Endodermal cell (in vitro differentiated cells): ENCODE data around the gene PDLIM4. TPM values are rescaled to one million over a fixed set of nuclear protein-coding genes. Genes with fewer than 3 reads are reported as not detected.

Experiments used
- DNase-seq: peaks from one replicate; pipeline ENCODE4 v3.0.0-alpha.2; 2017
- H3K27ac ChIP-seq: 2 replicates; pipeline ENCODE4 v1.5.1; 2013; ENCODE audit warnings: mild to moderate bottlenecking, low read depth, low read length, moderate library complexity
- H3K27me3 ChIP-seq: 2 replicates; pipeline ENCODE4 v1.6.1; 2013; ENCODE audit warnings: mild to moderate bottlenecking, low read length, moderate library complexity; ENCODE audit not compliant: insufficient read depth, control insufficient read depth, poor library complexity, severe bottlenecking
- H3K36me3 ChIP-seq: 2 replicates; pipeline ENCODE4 v1.7.0; 2013; ENCODE audit warnings: mild to moderate bottlenecking, low read length, moderate library complexity; ENCODE audit not compliant: control insufficient read depth, insufficient read depth
- H3K4me1 ChIP-seq: one replicate; pipeline ENCODE4 v1.7.0; 2013; ENCODE audit warnings: low read length; ENCODE audit not compliant: control insufficient read depth, insufficient read depth
- H3K4me3 ChIP-seq: 2 replicates; pipeline ENCODE4 v1.5.1; 2013; ENCODE audit warnings: mild to moderate bottlenecking, low read length, moderate library complexity
- H3K9ac ChIP-seq: 2 replicates; pipeline ENCODE4 v1.6.1; 2013; ENCODE audit warnings: mild to moderate bottlenecking, low read length, moderate library complexity; ENCODE audit not compliant: poor library complexity, severe bottlenecking; ENCODE audit errors: extremely low read depth
- H3K9me3 ChIP-seq: 2 replicates; pipeline ENCODE4 v1.6.1; 2013; ENCODE audit warnings: mild to moderate bottlenecking, low read length, moderate library complexity; ENCODE audit not compliant: control insufficient read depth
- H3K27ac Mint-ChIP-seq: 2 replicates; pipeline ENCODE4 v1.8.0; 2020; ENCODE audit warnings: mixed read lengths
- H3K27me3 Mint-ChIP-seq: 2 replicates; pipeline ENCODE4 v1.8.0; 2021; ENCODE audit warnings: mild to moderate bottlenecking, mixed read lengths; ENCODE audit not compliant: insufficient read depth
- H3K36me3 Mint-ChIP-seq: 2 replicates; pipeline ENCODE4 v1.8.0; 2020; ENCODE audit warnings: low read depth, mixed read lengths
- H3K4me1 Mint-ChIP-seq: 2 replicates; pipeline ENCODE4 v1.8.0; 2020; ENCODE audit warnings: mixed read lengths
- H3K4me3 Mint-ChIP-seq: 2 replicates; pipeline ENCODE4 v1.8.0; 2020; ENCODE audit warnings: mild to moderate bottlenecking, moderate library complexity, mixed read lengths
- H3K9me3 Mint-ChIP-seq: 2 replicates; pipeline ENCODE4 v1.8.0; 2020; ENCODE audit warnings: mild to moderate bottlenecking, mixed read lengths
- CTCF ChIP-seq: fragments of 200-600 bp; sonication (generic); conservative IDR thresholded peaks from 2 replicates; pipeline ENCODE4 v1.5.0; 2021; ENCODE audit warnings: antibody characterized with exemption, mild to moderate bottlenecking
- WGBS, 2 experiments: methylation state at CpG; one replicate each; pipeline versions ENCODE4 v1.1.5 to v1.1.7; 2013; ENCODE audit warnings: missing lambda C conversion rate in 2 of 2, mixed read lengths in 1 of 2; ENCODE audit not compliant: insufficient coverage in 1 of 2, insufficient read length in 1 of 2; 5-methylcytosine and 5-hydroxymethylcytosine counted together
- total RNA-seq, 2 donors: library from RNA; stranded (reverse); fragmentation: NEBNext Ultra II Directional in 1 of 2; extraction: Animal tissue kit (Norgen Biotek cat#: 25700) in 1 of 2; gene quantifications; 2 replicates in 1 of 2; 3 replicates in 1 of 2; pipeline ENCODE4 v1.2.1, GENCODE V29; 2021

Gene PDLIM4
- total RNA-seq, 2 donors from 2014 or later = 9.0 to 11.2 TPM

DNA sequence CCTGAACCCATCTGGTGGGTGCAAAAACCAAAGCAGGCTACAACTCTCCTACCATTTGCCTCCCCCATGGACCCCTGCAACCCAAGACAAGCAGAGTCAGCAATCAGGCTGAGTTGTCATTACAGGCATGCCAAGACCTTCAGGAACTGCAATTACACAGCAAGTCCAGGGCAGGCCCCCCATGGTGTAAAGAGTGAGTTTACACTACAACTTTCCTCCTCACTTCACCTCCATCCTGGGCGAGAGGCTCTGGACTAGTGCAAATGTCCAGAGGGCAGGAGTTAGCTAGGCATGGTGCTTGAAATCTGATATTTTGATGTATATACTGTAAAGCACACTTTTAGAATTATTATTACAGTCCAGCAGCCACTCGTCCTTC lies 22.8 kb upstream of the PDLIM4 start:
- H3K27ac Mint-ChIP-seq = no peak overlapping the region
- WGBS, 2 experiments = 100% methylated on average over 1 of the region's 2 CpGs; no CpG with 5 or more reads in 1 of the 2 experiments
- H3K36me3 Mint-ChIP-seq = no peaks in the 10 kb centered on the region
- no peak overlapping the region for H3K4me3 ChIP-seq
- H3K9me3 Mint-ChIP-seq = no peaks in the 10 kb centered on the region
- H3K9ac ChIP-seq = no peak overlapping the region
- H3K4me3 Mint-ChIP-seq = no peak overlapping the region
- peaks cover 12% of the 10 kb centered on the region for H3K27me3 ChIP-seq
- H3K36me3 ChIP-seq = no peaks in the 10 kb centered on the region
- H3K27me3 Mint-ChIP-seq = peaks cover 19% of the 10 kb centered on the region
- no peaks in the 10 kb centered on the region for H3K9me3 ChIP-seq
- H3K4me1 Mint-ChIP-seq = no peaks in the 10 kb centered on the region
- peak; percentile 32 for DNase-seq
- no peak overlapping the region for H3K27ac ChIP-seq
- no peaks in the 10 kb centered on the region for H3K4me1 ChIP-seq
- no peak for TF ChIP-seq CTCF

- TF ChIP-seq CTCF = no peak
- Histone ChIP-seq H3K27ac (no peak overlapping the region), H3K9me3 (no peaks in the 10 kb centered on the region), H3K4me3 (no peak overlapping the region), H3K36me3 (no peaks in the 10 kb centered on the region), H3K9ac (no peak overlapping the region), H3K27me3 (peaks cover 7% of the 10 kb centered on the region), H3K4me1 (no peaks in the 10 kb centered on the region)
- DNase-seq = no peak
- peaks cover 12% of the 10 kb centered on the region for H3K27me3 Mint-ChIP-seq
- no peaks in the 10 kb centered on the region for H3K4me1 Mint-ChIP-seq
- no peaks in the 10 kb centered on the region for H3K36me3 Mint-ChIP-seq
- 75 to 89% methylated on average over 1 to 3 of the region's 3 CpGs for WGBS, 2 experiments
- no peak overlapping the region for H3K27ac Mint-ChIP-seq
- H3K4me3 Mint-ChIP-seq = no peak overlapping the region
- no peaks in the 10 kb centered on the region for H3K9me3 Mint-ChIP-seq
Measured at GRCh38 chr5:132235340-132235739, 22.2 kb upstream of the PDLIM4 start.

GRCh38 chr5:132237141-132237540 lies 20.4 kb upstream of the PDLIM4 start:
- Mint-ChIP-seq H3K4me1 (no peaks in the 10 kb centered on the region), H3K27ac (no peak overlapping the region), H3K36me3 (no peaks in the 10 kb centered on the region), H3K9me3 (no peaks in the 10 kb centered on the region), H3K4me3 (no peak overlapping the region), H3K27me3 (peaks cover 4% of the 10 kb centered on the region)
- peak; percentile 54 for TF ChIP-seq CTCF
- Histone ChIP-seq H3K4me3 (no peak overlapping the region), H3K27me3 (peaks cover 7% of the 10 kb centered on the region), H3K9me3 (no peaks in the 10 kb centered on the region), H3K9ac (no peak overlapping the region), H3K36me3 (no peaks in the 10 kb centered on the region), H3K4me1 (no peaks in the 10 kb centered on the region), H3K27ac (no peak overlapping the region)
- DNase-seq = peak; percentile 50
- WGBS, 2 experiments = 100% methylated on average over 1 of the region's 1 CpG
